Gastroesophageal sphincter (tissue), 3 donors: ENCODE measurements around the gene ARHGAP27.

Experiments used
- CTCF ChIP-seq, 4 experiments: fragments of 200-600 bp in 2 of 4; fragments of 450-650 bp in 2 of 4; sonication (generic) in 1 of 4; IDR thresholded peaks; one replicate each; pipeline ENCODE4 v1.5.1; 2017 to 2019; ENCODE audit warnings: antibody characterized with exemption in 4 of 4, mild to moderate bottlenecking in 2 of 4, moderate library complexity in 2 of 4
- EP300 ChIP-seq: sonication (generic); formaldehyde crosslinking; IDR thresholded peaks from one replicate; pipeline ENCODE4 v1.6.1; 2017; ENCODE audit warnings: antibody characterized with exemption, mild to moderate bottlenecking
- POLR2A ChIP-seq, 2 donors: fragments of 450-650 bp; IDR thresholded peaks; one replicate each; pipeline ENCODE4 v1.6.1; 2017; ENCODE audit warnings: antibody characterized with exemption in 2 of 2, mild to moderate bottlenecking in 2 of 2, moderate library complexity in 1 of 2
- POLR2AphosphoS5 ChIP-seq: sonication (generic); formaldehyde crosslinking; IDR thresholded peaks from one replicate; pipeline ENCODE4 v1.6.1; 2017; ENCODE audit warnings: antibody characterized with exemption

DNA sequence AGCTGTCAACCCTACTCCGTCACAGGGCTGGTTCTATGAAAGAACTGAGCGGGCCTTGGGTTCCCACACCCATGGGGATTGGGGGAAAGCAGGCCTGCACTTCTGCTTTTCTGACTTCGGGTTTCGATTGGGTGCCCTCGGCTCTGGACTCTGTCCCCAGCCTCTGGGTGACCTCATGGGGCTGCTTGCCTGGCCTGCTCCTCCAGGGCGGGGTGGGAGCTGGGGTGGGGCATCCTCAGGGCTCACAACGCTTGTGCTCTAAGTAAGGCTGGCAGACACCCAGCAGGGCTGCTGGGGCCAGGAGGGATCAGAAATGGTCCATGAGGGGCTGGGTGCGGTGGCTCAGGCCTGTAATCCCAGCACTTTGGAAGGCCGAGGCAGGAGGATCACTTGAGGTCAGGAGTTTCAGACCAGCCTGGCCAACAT is 19.2 kb downstream of the ARHGAP27 start:
- TF ChIP-seq POLR2AphosphoS5 (no peak), CTCF (IDR thresholded peaks at IDR 0.05) (no peak), POLR2A (IDR thresholded peaks at IDR 0.05) (no peak), EP300 (no peak)
